Peyer's patch (tissue), 4 donors: ENCODE data around the gene ELOVL6. TPM values are rescaled to one million over a fixed set of nuclear protein-coding genes. Genes with fewer than 3 reads are reported as not detected.
A peak's percentile ranks its signal among the peaks of the same experiment; 100 is the strongest.

Source experiments
- DNase-seq, 3 donors: peaks; one replicate each; pipeline ENCODE4 v3.0.0-alpha.2; 2017 to 2019
- H3K27ac ChIP-seq, 4 donors: fragments of 200-600 bp; sonication (generic); one replicate each; pipeline ENCODE4 v1.5.1; 2016 to 2019
- H3K27me3 ChIP-seq, 2 donors: fragments of 200-600 bp; sonication (generic); one replicate each; pipeline ENCODE4 v1.5.1; 2019
- H3K36me3 ChIP-seq, 3 donors: fragments of 200-600 bp; sonication (generic); one replicate each; pipeline ENCODE4 v1.5.1; 2016 to 2019
- H3K4me1 ChIP-seq, 4 donors: fragments of 200-600 bp; sonication (generic); one replicate each; pipeline ENCODE4 v1.5.1; 2016 to 2019
- H3K4me3 ChIP-seq, 4 donors: fragments of 200-600 bp; sonication (generic); 1 replicate in 3 of 4; 2 replicates in 1 of 4; pipeline ENCODE4 v1.5.1; 2016 to 2019; ENCODE audit warnings: mild to moderate bottlenecking in 1 of 4
- H3K9me3 ChIP-seq, 4 donors: fragments of 200-600 bp; sonication (generic); one replicate each; pipeline ENCODE4 v1.5.1; 2016 to 2019; ENCODE audit warnings: mild to moderate bottlenecking in 1 of 4
- CTCF ChIP-seq, 6 experiments: fragments of 450-650 bp in 4 of 6; fragments of 200-600 bp in 2 of 6; sonication (generic) in 1 of 6; IDR thresholded peaks; one replicate each; pipeline ENCODE4 v1.5.1; 2017 to 2019; ENCODE audit warnings: antibody characterized with exemption in 6 of 6, mild to moderate bottlenecking in 3 of 6, moderate library complexity in 1 of 6
- POLR2A ChIP-seq, 2 donors: fragments of 450-650 bp; IDR thresholded peaks; one replicate each; pipeline ENCODE4 v1.5.1; 2017; ENCODE audit warnings: antibody characterized with exemption in 2 of 2, mild to moderate bottlenecking in 2 of 2, moderate library complexity in 2 of 2
- total RNA-seq, 4 donors: library from RNA; depleted of rRNA; stranded (reverse); fragments of >200 nt; gene quantifications; one replicate each; pipeline ENCODE4 v1.1.0, GENCODE V29; 2016

Gene ELOVL6
- total RNA-seq, 4 donors from 2014 or later = 3.3 to 15.5 (median 12.6) TPM

- H3K9me3 ChIP-seq = no peaks in the 10 kb centered on the region
- no peaks in the 10 kb centered on the region for H3K4me1 ChIP-seq
- H3K27me3 ChIP-seq = no peaks in the 10 kb centered on the region
- no peaks in the 10 kb centered on the region for H3K36me3 ChIP-seq
- DNase-seq = no peak
- no peak overlapping the region for H3K27ac ChIP-seq
- TF ChIP-seq CTCF (IDR thresholded peaks at IDR 0.05) (no peak), POLR2A (IDR thresholded peaks at IDR 0.05) (no peak)
- no peak overlapping the region for H3K4me3 ChIP-seq
Observed at GRCh38 chr4:110068248-110068647, 130.2 kb downstream of the ELOVL6 start.

GRCh38 chr4:110064934-110065333, 133.5 kb downstream of the ELOVL6 start:
- Histone ChIP-seq H3K27me3 (no peaks in the 10 kb centered on the region), H3K27ac (no peak overlapping the region), H3K4me1 (peaks cover 0 to 9% (median 0%) of the 10 kb centered on the region in 4 donors), H3K36me3 (no peaks in the 10 kb centered on the region), H3K9me3 (no peaks in the 10 kb centered on the region), H3K4me3 (no peak overlapping the region)
- TF ChIP-seq POLR2A (IDR thresholded peaks at IDR 0.05) (no peak), CTCF (IDR thresholded peaks at IDR 0.05) (no peak)
- no peak for DNase-seq

GRCh38 chr4:110064295-110064694, 134.1 kb downstream of the ELOVL6 start:
- DNase-seq = no peak
- no peak overlapping the region for H3K4me3 ChIP-seq
- H3K27me3 ChIP-seq = no peaks in the 10 kb centered on the region
- no peak overlapping the region for H3K27ac ChIP-seq
- H3K9me3 ChIP-seq = no peaks in the 10 kb centered on the region
- no peaks in the 10 kb centered on the region for H3K36me3 ChIP-seq
- TF ChIP-seq CTCF (IDR thresholded peaks at IDR 0.05) (no peak), POLR2A (IDR thresholded peaks at IDR 0.05) (no peak)
- H3K4me1 ChIP-seq = peaks cover 0 to 15% (median 0%) of the 10 kb centered on the region in 4 donors

GRCh38 chr4:110062166-110062565, 136.2 kb downstream of the ELOVL6 start:
- no peak for TF ChIP-seq POLR2A (IDR thresholded peaks at IDR 0.05)
- Histone ChIP-seq H3K9me3 (no peaks in the 10 kb centered on the region), H3K27me3 (no peaks in the 10 kb centered on the region), H3K4me3 (no peak overlapping the region), H3K36me3 (no peaks in the 10 kb centered on the region), H3K27ac (no peak overlapping the region), H3K4me1 (peaks cover 0 to 18% (median 0%) of the 10 kb centered on the region in 4 donors)
- no peak for DNase-seq

- Histone ChIP-seq H3K27ac (peak overlapping the region in 1 of 4 donors; percentile 67), H3K4me1 (peaks cover 0 to 18% (median 0%) of the 10 kb centered on the region in 4 donors), H3K9me3 (no peaks in the 10 kb centered on the region), H3K27me3 (no peaks in the 10 kb centered on the region), H3K4me3 (no peak overlapping the region), H3K36me3 (no peaks in the 10 kb centered on the region)
- DNase-seq = no peak
- TF ChIP-seq POLR2A (IDR thresholded peaks at IDR 0.05) (no peak), CTCF (IDR thresholded peaks at IDR 0.05) (no peak)
Observed at GRCh38 chr4:110061076-110061475, 137.3 kb downstream of the ELOVL6 start.

GRCh38 chr4:110059556-110060191, 138.7 kb downstream of the ELOVL6 start:
- no peaks in the 10 kb centered on the region for H3K36me3 ChIP-seq
- H3K27me3 ChIP-seq = no peaks in the 10 kb centered on the region
- no peak for DNase-seq
- no peaks in the 10 kb centered on the region for H3K9me3 ChIP-seq
- no peak for TF ChIP-seq CTCF (IDR thresholded peaks at IDR 0.05)
- TF ChIP-seq POLR2A (IDR thresholded peaks at IDR 0.05) = no peak
- peak overlapping the region; percentile 25 to 67 (median 50) for H3K27ac ChIP-seq
- peak overlapping the region in 1 of 4 donors; percentile 2 for H3K4me3 ChIP-seq
- peaks cover 0 to 18% (median 0%) of the 10 kb centered on the region in 4 donors for H3K4me1 ChIP-seq
